NCI-H2196 (cell line): ENCODE measurements around the gene TEX11.

ENCODE experiments used
- DNase-seq: peaks from one replicate; lab custom pipeline; 2025; ENCODE audit not compliant: unreplicated experiment; lab: John Stamatoyannopoulos, UW

TEX11 gene

GRCh38 chrX:70500826-70501225 is 407.7 kb downstream of the TEX11 start:
- no peak for DNase-seq

- DNase-seq: no peak
Observed at GRCh38 chrX:70498129-70498528, 410.4 kb downstream of the TEX11 start.

GRCh38 chrX:70497026-70497425 is 411.5 kb downstream of the TEX11 start:
- DNase-seq: no peak

- DNase-seq: no peak
Observed at GRCh38 chrX:70496491-70496890, 412.0 kb downstream of the TEX11 start.

- DNase-seq: no peak
Observed at GRCh38 chrX:70494441-70494840, 414.1 kb downstream of the TEX11 start.

GRCh38 chrX:70488856-70489255 is 419.7 kb downstream of the TEX11 start:
- no peak for DNase-seq

- DNase-seq: peak; percentile 46
Observed at GRCh38 chrX:70485466-70485865, 423.0 kb downstream of the TEX11 start.

- DNase-seq: no peak
Observed at GRCh38 chrX:70482300-70482699, 426.2 kb downstream of the TEX11 start.

- DNase-seq: no peak
Observed at GRCh38 chrX:70481471-70482270, 426.8 kb downstream of the TEX11 start.

- no peak for DNase-seq
Observed at GRCh38 chrX:70480660-70481018, 427.9 kb downstream of the TEX11 start.

GRCh38 chrX:70479922-70480659 is 428.4 kb downstream of the TEX11 start:
- DNase-seq: peak; percentile 22

GRCh38 chrX:70479247-70479921 is 429.1 kb downstream of the TEX11 start:
- no peak for DNase-seq
